HG03139 (cell line): ENCODE results near the gene ETV6.

Experiments used
- ATAC-seq: cut with Tn5 transposase; IDR thresholded peaks from one replicate; pipeline ENCODE4 v1.9.1; 2021; ENCODE audit not compliant: unreplicated experiment

ETV6 gene

DNA sequence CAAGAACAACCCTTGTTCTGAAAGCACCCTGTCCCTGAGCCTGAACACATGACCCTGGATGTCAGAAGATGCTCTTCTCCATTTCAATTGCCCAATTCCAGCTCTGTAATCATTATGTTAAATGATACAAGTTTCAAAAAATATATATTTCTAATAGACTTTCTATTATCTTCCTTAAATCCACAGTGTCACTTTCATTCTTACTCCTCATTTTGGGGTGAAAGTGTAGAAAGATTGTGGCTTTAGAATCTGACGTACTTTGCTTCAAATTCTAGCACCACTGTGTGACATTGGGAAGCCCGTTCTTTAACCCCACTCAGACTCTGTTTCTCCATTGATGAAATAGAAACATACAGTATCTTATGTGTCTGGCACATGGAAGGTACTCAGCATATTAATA is 83.2 kb downstream of the ETV6 start:
- no peak for ATAC-seq

- no peak for ATAC-seq
These were observed 85.2 kb downstream of the ETV6 start for GRCh38 chr12:11734580-11735180.

DNA sequence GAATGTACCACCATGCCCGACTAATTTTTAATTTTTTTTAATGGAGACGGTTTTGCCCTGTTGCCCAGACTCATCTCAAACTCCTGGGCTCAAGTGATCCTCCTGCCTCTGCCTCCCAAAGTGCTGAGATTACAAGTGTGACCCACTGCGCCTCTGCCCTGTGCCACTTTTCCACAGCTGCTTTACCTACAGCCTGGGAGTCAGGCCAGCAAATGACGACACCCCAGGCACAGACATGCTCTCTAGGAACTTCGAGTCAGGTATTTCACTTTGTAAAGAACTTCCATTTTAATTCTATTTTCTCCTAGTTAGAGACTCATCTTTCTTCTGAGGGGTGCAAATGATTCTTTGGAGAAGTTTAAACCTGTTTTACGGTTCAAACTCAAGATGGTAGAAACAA is 89.0 kb downstream of the ETV6 start:
- no peak for ATAC-seq

GRCh38 chr12:11739980-11740577 is 90.6 kb downstream of the ETV6 start:
- ATAC-seq = no peak

- no peak for ATAC-seq
These were observed 92.1 kb downstream of the ETV6 start for GRCh38 chr12:11741434-11742092.

DNA sequence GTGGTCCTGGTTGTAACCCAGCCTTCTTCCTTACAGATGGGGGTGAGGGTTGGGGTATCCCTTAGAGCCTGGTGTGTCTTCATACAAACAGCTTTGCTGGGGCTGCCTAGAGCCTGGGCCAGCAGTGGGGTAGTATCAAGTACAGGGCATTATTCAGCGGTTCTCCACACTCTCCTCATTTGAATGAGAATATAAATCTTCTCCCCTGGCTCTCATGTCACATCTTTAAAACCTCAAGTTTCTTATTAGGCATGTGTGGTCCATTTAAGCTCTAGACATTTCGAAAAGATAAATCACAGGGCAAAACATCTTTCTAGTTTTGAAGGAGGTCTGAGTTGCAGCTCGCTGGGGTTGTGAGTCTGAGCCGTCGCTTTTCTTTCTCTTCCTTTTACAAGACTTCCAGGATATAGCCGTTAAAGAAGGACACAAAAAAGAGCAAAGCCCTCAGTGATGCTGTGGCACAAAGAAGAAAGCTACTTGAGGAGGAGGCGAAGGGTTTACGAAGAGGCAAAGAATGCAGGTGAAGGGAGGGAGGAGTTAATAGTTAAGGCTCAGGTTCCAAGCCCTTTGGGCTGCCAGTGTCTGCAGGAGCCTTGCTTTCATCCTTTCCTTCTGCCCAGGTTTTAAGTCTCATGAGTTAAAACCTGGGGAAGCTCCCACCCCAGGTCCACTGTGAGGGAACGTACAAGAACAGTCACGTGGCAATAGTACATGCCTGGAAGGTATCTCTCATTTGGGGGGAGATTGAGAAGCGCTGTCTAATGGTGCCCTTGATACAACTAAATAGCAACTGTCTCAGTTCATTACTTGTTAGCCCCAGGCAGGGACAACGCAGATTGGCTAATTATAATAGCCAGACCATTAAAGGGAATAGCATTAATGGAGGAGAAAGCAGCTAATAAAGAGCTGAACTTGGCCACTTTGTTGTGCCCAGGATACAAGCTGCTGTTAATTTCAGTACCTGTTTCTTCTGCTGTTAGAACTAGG is 94.2 kb downstream of the ETV6 start:
- no peak for ATAC-seq

GRCh38 chr12:11744410-11744801 is 94.9 kb downstream of the ETV6 start:
- ATAC-seq = no peak

GRCh38 chr12:11745113-11745512 is 95.6 kb downstream of the ETV6 start:
- no peak for ATAC-seq

- no peak for ATAC-seq
These were observed 96.7 kb downstream of the ETV6 start for GRCh38 chr12:11746024-11746771.

GRCh38 chr12:11746940-11747716 is 97.7 kb downstream of the ETV6 start:
- ATAC-seq = no peak

- ATAC-seq = no peak
These were observed 98.5 kb downstream of the ETV6 start for GRCh38 chr12:11747969-11748368.

DNA sequence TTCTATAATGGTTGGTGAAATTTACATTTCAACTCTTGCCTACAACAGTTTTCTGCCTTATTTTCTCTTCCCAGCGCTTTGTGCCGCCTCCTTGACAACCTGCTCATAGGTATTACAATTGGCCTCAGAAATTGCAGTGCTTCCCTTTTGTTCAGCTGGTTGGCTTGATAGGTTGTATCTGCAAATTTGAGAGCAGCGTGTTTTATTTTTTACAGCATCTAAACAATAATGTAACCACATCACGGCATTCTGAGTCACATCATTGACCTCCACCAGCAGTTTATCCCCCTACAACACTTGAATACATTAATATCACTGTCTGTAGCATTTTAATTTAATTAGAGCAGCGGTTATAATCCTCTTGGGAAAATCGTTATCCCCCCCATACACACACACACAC is 99.4 kb downstream of the ETV6 start:
- no peak for ATAC-seq

DNA sequence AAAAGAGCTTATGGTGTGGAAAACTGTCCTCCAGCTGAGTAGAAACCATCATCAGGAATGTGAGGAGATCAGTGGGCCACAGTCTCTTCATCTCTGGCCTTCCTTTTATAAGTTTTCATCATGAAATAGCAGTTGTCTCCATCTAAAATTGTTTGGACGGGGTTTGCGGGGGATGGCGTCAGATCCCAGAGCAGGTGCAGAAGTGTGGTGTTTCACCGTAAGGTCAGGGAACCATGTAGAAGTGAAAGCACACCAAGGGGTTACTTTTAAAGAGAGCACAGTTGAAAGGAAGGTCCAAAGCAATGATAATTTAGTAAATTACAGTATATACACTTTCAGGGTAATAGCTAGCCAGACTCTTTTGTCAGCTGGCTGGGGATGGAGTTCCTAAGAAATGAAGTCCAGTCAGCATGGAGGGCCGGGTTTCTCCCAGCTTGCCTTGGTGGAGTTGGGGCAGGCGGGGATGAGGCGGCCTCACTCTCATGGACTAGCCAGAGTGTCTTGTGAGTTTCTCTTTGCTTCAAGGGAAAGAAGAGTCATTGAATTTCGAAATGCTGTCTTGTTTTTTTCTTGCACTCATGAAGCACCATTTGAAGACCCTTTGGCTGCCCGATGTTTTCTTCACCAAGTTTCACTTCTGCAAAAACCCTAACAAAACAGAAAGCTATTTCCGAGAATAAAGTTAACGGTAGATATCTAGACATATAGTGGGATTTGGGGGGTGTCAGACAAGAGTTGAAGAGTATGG is 100.6 kb downstream of the ETV6 start:
- ATAC-seq = peak; percentile 51

DNA sequence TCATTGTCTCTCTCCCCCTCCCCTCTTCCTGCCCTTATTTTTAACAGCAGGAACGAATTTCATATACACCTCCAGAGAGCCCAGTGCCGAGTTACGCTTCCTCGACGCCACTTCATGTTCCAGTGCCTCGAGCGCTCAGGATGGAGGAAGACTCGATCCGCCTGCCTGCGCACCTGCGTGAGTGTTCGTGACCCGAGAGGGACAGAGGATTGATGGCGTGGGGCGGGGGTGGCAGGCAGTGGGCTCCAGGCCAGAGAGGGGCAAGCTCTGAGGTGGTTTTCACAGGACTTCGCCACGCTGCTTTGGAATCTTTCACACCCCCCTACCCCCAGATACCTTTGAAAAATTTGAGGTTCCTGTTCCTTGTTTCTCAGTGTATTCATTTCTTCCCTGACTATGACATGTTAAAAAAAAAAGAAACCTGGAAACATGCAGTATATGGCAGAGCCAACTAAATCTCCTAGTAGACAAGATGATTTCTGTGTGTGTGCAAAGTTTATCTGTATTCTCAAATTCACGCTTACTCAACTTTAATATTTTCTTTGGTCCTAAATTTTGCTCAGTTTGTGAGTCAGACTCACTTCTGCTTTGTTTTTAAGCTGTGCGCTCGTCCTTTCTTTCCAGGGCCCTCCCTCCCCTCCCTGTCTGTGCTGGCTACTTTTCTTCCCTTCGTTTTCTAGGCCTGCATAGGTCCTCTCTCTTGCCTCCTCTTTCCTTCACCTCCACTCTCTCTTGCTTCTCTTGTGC is 103.1 kb downstream of the ETV6 start:
- ATAC-seq = no peak

DNA sequence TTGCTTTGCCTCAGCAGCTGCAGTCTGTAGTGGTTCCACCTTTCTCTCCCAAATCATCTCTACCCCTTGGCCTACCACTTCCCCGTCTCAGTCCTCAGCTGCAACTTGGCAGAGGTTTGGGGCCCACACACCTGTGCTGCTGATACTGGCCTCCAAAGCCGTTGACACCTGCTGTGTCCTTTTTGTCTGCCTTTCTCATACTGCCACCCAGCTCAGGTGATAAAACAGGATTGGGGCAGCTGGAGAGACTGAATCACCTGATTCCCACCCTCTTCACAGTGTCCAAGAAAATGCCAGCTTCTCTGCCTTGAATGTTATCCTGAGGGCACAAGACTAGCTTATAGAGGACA is 103.7 kb downstream of the ETV6 start:
- ATAC-seq = no peak

DNA sequence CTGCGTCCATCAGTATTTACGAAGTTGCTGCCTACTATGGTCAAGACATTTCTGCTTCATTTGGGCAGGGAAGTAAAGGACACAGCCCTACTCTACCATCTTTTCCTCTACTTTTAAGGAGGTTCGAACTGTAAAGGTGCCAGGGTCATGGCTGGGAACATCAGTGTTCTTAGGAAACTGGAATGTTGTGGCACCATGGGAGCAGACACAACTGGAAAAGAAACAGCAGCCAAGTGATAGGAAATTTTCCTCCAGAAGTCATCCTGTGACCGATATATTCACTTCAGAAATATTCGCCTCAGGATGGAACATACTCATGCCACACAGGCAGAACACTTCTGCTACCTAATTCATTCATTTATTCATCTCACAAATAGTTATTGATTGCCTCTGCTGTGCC is 104.4 kb downstream of the ETV6 start:
- ATAC-seq = no peak

DNA sequence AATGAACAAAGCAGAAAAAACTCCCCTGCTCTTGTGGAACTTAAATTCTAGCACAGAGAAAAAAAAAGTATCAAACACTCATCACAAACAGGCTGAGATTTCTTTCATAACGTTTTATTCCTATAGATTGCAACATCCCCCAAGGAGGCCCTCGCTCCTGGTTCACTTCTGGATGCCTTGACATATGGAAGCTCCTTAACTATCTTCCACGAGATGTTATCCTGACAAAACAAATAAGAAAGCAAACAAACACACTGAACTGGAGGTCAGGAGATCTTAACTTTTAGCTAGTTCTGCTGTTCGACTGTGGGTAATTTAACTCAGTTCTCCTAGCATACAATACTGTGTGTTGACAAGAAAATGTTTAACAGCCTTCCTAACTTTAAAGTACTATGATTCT is 104.8 kb downstream of the ETV6 start:
- ATAC-seq = no peak

- no peak for ATAC-seq
These were observed 105.9 kb downstream of the ETV6 start for GRCh38 chr12:11755302-11755930.
